SU-DHL-6 (cell line): ENCODE results near the gene NDFIP1.

Experiments
- H2AFZ ChIP-seq: fragments of 200-600 bp; sonication (generic); 2 replicates; pipeline ENCODE4 v1.6.1; 2014; ENCODE audit warnings: low read depth, mild to moderate bottlenecking, moderate library complexity, mixed read lengths, antibody characterized with exemption, low read length; ENCODE audit not compliant: severe bottlenecking
- H3F3A ChIP-seq: fragments of 200-600 bp; shearing (Covaris generic); 2 replicates; pipeline ENCODE4 v1.6.0; 2016; ENCODE audit warnings: antibody characterized with exemption, mild to moderate bottlenecking; ENCODE audit not compliant: insufficient read depth
- H3K27ac ChIP-seq: fragments of 200-600 bp; sonication (generic); 2 replicates; pipeline ENCODE4 v1.5.1; 2016; ENCODE audit warnings: low read depth, mild to moderate bottlenecking, low read length, moderate library complexity, mixed read lengths
- H3K27me3 ChIP-seq: fragments of 200-600 bp; sonication (generic), shearing (Covaris generic); 2 replicates; pipeline ENCODE4 v1.6.0; 2014; ENCODE audit warnings: mild to moderate bottlenecking, low read length
- H3K36me3 ChIP-seq: fragments of 200-600 bp; sonication (generic); 2 replicates; pipeline ENCODE4 v1.6.1; 2014; ENCODE audit warnings: mild to moderate bottlenecking, low read length, mixed read lengths
- H3K4me2 ChIP-seq: fragments of 300-600, 200-600 bp; shearing (Covaris generic), sonication (generic); 2 replicates; pipeline ENCODE4 v1.6.0; 2014; ENCODE audit warnings: low read length, low read depth, mild to moderate bottlenecking; ENCODE audit not compliant: poor library complexity, severe bottlenecking
- H3K4me3 ChIP-seq: fragments of 200-600 bp; sonication (generic); 2 replicates; pipeline ENCODE4 v1.5.1; 2014; ENCODE audit warnings: antibody characterized with exemption, low read length, mild to moderate bottlenecking, mixed read lengths; ENCODE audit not compliant: insufficient read depth, poor library complexity, severe bottlenecking
- H3K79me2 ChIP-seq: fragments of 200-600 bp; sonication (generic); 2 replicates; pipeline ENCODE4 v1.6.1; 2014; ENCODE audit warnings: mild to moderate bottlenecking, low read length, moderate library complexity; ENCODE audit not compliant: insufficient read depth
- H3K9ac ChIP-seq: fragments of 200-600 bp; sonication (generic); 2 replicates; pipeline ENCODE4 v1.7.0; 2014; ENCODE audit warnings: mild to moderate bottlenecking, low read length
- H3K9me2 ChIP-seq: fragments of 200-600 bp; sonication (generic); replicated peaks from 2 replicates; pipeline ENCODE4 v1.6.1; 2014; ENCODE audit warnings: low read length; ENCODE audit not compliant: insufficient read depth
- H3K9me3 ChIP-seq: fragments of 200-600 bp; sonication (generic); 2 replicates; pipeline ENCODE4 v1.6.1; 2014; ENCODE audit warnings: low read length, mixed read lengths; ENCODE audit not compliant: insufficient read depth
- H4K20me1 ChIP-seq: fragments of 200-600 bp; sonication (generic); 2 replicates; pipeline ENCODE4 v1.6.1; 2014; ENCODE audit warnings: low read depth, mild to moderate bottlenecking, antibody characterized with exemption, low read length, moderate library complexity, mixed read lengths
- CTCF ChIP-seq: fragments of 200-600 bp; sonication (generic); IDR thresholded peaks from one replicate; pipeline ENCODE4 v1.5.1; 2017; ENCODE audit warnings: antibody characterized with exemption, mild to moderate bottlenecking, low read length, moderate library complexity; ENCODE audit not compliant: insufficient read depth, poor library complexity, severe bottlenecking
- EZH2phosphoT487 ChIP-seq: fragments of 200-600 bp; sonication (generic), shearing (Covaris generic); conservative IDR thresholded peaks from 2 replicates; pipeline ENCODE4 v1.6.1; 2018; ENCODE audit warnings: mild to moderate bottlenecking, antibody characterized with exemption, low read length, moderate library complexity, mixed read lengths

Gene NDFIP1

GRCh38 chr5:142133330-142134206 lies 25.0 kb downstream of the NDFIP1 start:
- Histone ChIP-seq H3K4me2 (no peak overlapping the region), H3K27me3 (no peaks in the 10 kb centered on the region), H3K9me2 (no peaks in the 10 kb centered on the region), H3K27ac (no peak overlapping the region), H3K9me3 (no peaks in the 10 kb centered on the region), H3K36me3 (no peaks in the 10 kb centered on the region), H3K4me3 (no peak overlapping the region), H2AFZ (no peak overlapping the region), H4K20me1 (no peaks in the 10 kb centered on the region), H3F3A (0 out of 2 replicates have a peak, but pooled peaks cover 3% of the 10 kb centered on the region), H3K9ac (no peak overlapping the region), H3K79me2 (no peaks in the 10 kb centered on the region)
- no peak for TF ChIP-seq EZH2phosphoT487
- TF ChIP-seq CTCF = no peak

GRCh38 chr5:142134331-142135010 lies 25.9 kb downstream of the NDFIP1 start:
- no peaks in the 10 kb centered on the region for H4K20me1 ChIP-seq
- H3K27me3 ChIP-seq = no peaks in the 10 kb centered on the region
- no peaks in the 10 kb centered on the region for H3K9me3 ChIP-seq
- no peak overlapping the region for H3K9ac ChIP-seq
- no peak overlapping the region for H3K4me3 ChIP-seq
- H3K9me2 ChIP-seq = no peaks in the 10 kb centered on the region
- H3F3A ChIP-seq = 0 out of 2 replicates have a peak, but pooled peaks cover 3% of the 10 kb centered on the region
- no peaks in the 10 kb centered on the region for H3K36me3 ChIP-seq
- TF ChIP-seq EZH2phosphoT487 (no peak), CTCF (no peak)
- H3K27ac ChIP-seq = no peak overlapping the region
- H3K4me2 ChIP-seq = no peak overlapping the region
- no peaks in the 10 kb centered on the region for H3K79me2 ChIP-seq
- H2AFZ ChIP-seq = no peak overlapping the region

- H3K9me2 ChIP-seq = no peaks in the 10 kb centered on the region
- H4K20me1 ChIP-seq = 0 out of 2 replicates have a peak, but pooled peaks cover 2% of the 10 kb centered on the region
- no peak overlapping the region for H3K4me2 ChIP-seq
- no peak for TF ChIP-seq CTCF
- no peak for TF ChIP-seq EZH2phosphoT487
- no peaks in the 10 kb centered on the region for H3K27me3 ChIP-seq
- H3K9me3 ChIP-seq = no peaks in the 10 kb centered on the region
- H3K4me3 ChIP-seq = no peak overlapping the region
- no peak overlapping the region for H2AFZ ChIP-seq
- H3K9ac ChIP-seq = no peak overlapping the region
- no peaks in the 10 kb centered on the region for H3K79me2 ChIP-seq
- H3K27ac ChIP-seq = no peak overlapping the region
- H3K36me3 ChIP-seq = no peaks in the 10 kb centered on the region
- 0 out of 2 replicates have a peak, but pooled peaks cover 3% of the 10 kb centered on the region for H3F3A ChIP-seq
These were observed 32.9 kb downstream of the NDFIP1 start for GRCh38 chr5:142141463-142141862.
